ENCODE measurements around the gene ABCF3.
A peak's percentile ranks its signal among the peaks of the same experiment; 100 is the strongest.

Gene ABCF3

DNA sequence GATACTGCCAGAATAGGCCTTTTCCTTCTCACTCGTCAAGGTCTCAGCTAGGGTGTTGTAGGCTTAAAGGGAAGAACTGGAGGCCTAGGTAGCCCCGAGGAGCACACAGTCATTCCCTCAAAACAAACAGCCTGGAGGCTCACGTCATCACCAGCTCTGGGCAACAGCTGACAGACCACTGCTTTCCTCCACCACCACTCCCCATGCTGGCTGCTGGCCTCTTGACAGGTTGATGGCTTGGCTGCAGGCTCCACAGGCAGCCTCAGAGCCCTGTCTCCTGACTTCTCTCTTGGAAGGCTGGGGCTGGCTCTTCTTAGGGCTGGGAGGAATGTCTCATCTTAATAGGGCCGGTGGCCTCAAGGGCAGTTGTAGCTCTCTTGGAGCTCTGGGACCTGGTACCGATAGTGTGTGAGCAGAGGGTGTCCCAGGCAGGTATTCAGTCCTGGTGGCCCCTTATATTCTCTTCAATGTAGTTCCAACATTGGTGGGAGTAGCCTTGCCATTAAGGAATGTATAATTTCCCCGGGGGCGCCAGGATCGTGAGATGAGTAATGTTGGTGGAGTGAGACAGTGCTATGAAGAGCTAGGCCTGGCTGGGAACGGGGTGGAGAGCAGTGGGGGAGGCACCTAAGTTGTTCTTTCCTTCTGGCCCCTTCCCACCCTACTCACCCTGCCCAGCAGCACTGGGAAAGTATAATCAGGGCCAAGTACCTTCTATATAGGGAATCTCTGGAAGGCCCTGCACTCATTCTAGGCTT lies 17.5 kb upstream of the ABCF3 start:
- no peak for DNase-seq

DNA sequence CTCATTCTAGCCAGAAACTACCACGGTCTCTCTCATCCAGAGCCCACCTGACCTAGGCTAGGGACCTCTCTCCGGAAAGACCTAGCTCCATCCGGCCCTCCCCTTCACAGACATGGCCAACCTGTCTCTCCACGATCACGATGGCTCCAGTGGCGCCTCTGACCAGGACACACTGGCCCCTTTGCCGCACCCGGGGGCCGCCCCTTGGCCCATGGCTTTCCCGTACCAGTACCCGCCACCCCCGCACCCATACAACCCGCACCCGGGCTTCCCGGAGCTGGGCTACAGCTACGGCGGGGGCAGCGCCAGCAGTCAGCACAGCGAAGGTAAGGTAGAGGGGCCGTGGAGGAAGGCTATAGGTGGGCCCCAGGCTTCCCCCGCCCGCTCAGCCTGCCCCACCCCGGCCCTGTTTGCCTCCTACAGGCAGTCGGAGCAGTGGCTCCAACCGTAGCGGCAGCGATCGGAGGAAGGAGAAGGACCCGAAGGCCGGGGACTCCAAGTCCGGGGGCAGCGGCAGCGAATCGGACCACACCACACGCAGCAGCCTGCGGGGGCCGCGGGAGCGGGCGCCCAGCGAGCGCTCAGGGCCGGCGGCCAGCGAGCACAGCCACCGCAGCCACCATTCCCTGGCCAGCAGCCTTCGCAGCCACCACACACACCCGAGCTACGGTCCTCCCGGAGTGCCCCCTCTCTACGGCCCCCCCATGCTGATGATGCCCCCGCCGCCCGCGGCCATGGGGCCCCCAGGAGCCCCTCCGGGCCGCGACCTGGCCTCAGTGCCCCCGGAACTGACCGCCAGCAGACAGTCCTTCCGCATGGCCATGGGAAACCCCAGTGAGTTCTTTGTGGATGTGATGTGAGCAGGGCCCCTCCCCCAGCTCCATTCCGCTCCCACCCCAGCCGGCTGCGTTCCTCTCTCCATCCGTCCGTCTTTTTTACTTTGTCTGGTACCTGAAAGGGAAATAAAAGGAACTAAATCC lies 15.8 kb upstream of the ABCF3 start:
- no peak for DNase-seq

DNA sequence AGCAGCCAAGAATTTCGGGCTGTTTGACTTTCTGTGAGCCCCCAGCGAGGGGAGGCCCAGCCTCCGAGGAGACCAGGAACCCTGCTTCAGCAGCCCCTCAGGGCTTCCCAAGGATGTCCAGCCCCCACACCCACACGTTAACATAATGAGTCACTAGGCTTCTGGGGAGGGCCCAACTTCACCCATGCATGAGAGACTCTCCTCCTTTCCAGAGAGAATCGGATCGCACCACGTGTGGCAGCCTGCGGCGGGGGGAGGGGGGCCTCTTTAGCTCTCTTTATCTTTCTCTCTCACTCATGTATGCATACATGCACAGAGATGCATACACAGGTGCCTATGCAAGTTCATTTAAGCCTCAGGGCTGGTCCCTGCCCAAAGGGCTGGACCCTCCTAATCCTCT lies 14.4 kb upstream of the ABCF3 start:
- no peak for DNase-seq

DNA sequence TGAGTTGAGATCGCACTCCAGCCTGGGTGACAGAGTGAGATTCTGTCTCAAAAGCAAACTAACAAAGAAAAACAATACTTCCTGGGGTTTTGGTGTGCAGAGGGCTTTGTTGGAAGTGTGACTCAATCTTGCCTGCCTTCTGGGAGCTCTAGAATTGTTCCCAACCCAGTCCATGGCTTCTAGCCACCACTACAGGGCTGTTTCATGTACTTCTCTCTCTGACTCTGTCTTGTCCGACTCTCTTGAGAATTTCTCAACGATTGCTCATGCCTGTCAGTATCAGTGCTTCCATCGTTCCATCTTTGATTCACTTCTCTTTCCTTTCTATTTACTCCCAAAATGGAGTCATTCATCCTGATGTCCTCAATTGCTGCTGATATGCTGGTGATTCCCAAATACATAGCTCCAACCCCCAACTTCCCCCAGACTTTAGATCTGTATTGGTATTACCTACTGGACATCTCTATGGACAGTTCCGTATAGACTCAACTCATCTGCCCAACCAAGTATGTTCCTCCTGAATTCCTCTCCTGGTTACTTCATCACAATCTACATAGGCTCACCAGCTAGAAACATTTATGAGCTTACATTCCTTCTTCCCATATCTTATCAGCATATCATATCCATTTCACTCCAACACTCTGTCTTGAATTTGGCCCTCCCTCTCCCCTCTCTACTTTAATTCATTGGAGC lies 13.2 kb upstream of the ABCF3 start:
- DNase-seq: no peak

DNA sequence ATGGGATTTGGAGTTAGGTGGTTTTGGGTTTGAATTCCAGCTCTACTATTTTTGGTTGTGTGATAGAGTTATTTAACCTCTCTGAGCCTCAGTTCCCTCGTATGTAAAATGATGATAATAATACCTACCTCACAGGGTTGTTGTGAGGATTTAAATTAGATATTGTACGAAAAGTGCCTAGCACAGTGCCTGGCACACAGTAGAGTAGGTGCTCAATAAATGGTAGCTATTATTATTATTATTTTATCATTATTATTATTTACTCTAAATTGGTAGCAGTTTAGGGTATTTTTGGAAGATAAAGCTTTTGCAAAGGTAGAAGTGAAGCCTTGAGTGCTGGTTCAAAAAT lies 12.7 kb upstream of the ABCF3 start:
- DNase-seq: no peak

DNA sequence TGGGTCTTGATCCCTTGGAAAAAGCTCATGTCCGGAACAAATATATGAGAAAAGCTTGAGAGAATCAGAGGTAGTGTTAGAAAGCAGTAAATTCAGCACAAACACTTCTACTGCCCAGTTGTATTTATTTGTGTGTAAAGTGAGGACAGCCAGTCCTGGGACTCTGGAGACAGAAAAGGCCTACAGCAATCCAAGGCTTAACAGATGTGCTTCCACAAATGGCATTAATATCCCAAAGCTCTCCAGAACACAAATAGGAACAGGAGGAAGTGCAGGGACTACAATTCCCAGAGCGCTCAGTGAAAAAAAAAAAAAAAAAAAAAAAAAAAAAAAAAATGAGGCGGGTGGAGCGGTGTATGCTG lies 11.7 kb upstream of the ABCF3 start:
- DNase-seq: no peak

DNA sequence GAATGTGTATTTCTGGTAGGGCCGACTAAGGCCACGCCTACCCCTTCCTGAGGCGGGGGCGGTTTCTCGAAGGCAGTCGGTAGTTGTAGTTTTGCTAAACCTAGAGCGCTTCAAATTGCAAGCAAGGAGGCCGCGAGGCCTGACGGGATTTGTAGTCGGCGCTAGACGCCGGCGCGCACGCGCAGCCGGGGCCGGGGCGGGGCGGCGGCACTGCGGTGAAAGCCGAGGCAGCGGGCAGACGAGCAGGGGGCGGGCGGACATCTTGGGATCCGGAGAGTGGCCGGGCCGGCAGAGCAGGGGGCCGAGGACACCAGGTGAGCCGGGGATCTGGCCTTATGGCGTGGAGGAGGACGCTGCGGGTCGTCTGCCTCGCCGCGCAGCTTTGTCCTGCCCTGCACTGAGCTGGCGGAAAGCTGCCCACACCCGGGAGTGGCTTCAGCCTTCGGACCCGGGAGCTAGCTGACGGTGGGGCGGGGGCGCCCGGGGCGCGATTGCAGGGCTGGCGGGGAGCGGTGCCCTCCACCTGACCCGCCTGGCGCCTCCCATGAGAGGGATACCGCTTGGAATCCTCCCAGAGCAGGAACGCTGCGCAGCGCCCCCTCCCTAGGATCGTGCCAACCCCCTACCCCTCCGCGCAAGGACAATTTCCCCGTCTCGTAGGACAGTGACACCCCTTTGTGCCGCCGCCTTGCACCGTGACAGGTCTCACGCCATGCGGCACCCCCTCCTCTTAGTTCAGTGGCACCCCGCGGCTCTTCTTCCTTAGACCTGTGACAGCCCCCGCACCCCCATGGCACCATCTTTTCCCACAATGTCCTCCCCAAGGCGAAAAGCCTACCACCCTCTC lies 11.1 kb upstream of the ABCF3 start, which contains the start of gene AP2M1:
TSS of gene AP2M1 (plus strand) at position 210 of the 847 bp plus-strand sequence. CDS start 2,139 bp downstream, outside the sequence.
- peak; percentile 100 for DNase-seq

DNA sequence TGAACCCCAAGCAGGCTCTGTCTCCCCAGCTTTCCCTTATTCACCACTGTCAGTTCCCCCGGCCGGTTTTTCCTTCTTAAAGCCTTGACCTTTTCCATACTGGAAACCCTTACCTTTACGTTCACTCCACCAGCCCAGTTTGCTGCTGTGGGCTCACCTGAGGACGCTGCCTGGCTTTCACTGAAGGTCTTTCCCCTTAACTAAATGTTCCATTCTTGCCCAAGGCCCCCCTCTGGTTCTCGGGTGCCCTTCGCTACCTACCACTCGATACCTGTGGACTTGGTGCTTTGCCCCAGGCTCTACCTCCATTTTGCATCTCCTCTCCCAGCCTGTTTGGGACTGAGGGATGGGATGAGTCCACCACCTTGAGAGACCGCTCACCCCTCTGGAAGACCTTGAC lies 10.5 kb upstream of the ABCF3 start:
- no peak for DNase-seq

DNA sequence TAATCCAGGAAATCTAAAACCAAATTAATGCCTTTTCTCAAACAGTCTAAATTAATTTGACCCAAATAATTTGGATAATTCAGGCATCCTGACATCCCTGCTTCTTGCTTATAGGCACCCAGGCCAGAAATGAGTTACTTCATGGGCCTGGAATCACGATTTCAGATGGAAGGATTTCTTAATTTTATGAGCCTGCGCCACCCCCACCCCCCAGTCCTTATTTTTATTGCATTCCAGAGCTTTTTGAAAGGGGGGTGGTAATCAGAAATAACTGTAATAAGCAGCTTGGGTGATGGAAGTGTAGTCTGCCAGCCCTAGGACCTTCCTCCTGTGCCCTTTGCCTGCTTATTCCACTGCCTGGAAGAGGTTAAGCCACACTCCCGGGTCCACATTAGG lies 10.0 kb upstream of the ABCF3 start:
- no peak for DNase-seq

DNA sequence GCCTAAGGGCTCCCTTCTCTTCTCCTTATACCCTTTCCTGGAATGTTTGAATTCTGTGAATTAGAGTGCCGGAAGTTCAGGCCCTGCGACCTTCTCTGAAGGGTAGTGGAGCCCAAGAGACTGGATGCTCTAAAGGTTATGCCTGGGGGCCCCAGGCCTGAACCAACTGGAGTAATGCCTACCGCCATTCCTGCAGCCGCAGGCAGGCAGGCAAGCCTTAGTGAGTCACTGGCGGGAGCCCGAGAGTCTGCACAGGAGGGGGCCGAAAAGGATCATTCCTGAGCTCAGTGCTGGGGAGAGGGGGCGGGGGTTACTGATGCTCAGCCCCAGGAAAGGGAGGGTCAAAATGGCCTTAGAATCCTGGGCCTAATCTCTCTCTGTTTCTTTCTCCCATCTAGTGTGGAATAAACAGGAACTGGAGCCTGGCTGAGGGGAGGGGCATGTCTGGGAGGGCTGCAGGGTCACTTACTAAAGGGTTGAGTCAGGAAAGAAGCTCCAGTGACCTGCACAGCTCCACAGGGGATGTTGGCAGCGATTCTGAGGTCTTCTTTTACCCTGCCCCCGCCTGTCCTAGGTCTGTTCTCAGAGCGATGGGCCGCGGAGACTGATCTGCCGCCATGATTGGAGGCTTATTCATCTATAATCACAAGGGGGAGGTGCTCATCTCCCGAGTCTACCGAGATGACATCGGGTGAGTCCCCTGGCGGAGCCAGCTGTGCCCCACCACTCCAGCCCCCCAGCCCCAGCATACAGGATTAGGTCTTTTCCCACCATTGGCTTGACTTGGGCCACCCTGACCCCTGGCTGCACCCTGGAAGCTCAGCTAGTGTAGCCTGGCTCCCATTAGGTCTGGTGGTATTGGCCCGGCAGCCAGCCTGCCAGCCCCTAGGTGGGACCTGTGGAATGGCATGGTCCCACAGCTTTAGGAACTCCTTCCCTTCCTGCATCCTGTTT lies 9.3 kb upstream of the ABCF3 start:
- DNase-seq: no peak

DNA sequence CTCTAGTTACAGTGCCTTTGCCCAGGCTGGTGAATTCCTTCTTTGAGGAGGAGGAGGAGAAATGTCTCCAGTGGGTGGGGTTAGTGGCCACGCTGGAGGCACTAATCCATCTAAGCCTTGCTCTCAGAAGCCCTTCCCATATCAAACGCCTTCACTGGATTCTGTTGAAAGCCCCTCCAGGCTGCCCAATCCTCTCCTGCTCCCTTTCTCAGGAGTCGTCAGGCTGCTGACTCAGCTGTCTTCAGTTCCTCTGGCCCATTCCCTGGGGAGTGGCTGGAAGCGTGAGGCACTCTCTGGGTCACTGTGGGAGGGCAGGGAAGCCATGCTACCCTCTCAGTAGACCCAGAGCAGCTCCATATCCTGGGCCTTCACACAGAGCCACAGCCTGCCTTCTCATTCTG lies 8.7 kb upstream of the ABCF3 start:
- no peak for DNase-seq

DNA sequence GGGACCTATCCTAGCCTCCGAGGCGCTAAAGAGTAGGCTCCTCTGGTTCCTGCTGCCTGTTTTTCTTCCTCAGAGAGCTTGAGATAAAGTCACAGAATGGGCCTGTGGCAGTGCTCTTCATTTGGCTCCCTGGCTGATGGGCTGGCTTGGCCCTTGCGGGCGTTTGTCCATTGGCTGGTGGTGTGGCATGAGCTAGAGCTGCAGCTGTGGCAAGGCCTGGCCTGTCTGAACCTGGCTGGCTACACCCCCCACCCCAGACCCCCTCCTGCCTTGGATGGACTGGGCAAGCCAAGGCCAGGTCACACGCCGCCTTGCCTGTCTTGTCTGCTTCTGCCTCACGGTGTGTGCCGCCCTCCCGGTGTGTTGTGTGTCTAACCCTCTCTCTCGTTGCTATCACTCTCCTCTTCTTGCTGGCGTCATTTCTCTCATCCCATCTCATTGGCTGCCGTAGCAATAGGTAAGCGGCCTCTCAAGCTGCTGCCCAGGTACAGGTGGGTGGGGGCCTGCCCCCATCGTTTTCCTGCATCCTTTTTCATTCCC lies 8.2 kb upstream of the ABCF3 start:
- DNase-seq: no peak

DNA sequence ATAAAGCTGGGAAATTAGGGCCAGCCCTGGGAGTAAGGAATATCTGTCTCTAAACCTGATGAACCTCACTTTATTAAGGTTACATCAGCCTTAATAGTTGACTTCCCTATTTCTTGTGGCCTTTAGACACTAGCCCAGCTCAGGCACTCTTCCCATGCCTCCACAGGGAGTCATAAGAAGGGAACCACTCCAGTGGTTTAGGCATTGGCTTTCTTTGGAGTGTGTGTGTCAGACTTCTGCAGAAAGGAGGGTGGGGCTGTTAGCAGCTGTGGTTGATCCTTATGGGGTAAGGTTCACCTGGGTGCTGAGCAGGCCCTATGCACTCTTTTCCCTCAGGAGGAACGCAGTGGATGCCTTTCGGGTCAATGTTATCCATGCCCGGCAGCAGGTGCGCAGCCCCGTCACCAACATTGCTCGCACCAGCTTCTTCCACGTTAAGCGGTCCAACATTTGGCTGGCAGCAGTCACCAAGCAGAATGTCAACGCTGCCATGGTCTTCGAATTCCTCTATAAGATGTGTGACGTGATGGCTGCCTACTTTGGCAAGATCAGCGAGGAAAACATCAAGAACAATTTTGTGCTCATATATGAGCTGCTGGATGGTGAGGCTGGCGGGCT lies 7.4 kb upstream of the ABCF3 start:
- no peak for DNase-seq

DNA sequence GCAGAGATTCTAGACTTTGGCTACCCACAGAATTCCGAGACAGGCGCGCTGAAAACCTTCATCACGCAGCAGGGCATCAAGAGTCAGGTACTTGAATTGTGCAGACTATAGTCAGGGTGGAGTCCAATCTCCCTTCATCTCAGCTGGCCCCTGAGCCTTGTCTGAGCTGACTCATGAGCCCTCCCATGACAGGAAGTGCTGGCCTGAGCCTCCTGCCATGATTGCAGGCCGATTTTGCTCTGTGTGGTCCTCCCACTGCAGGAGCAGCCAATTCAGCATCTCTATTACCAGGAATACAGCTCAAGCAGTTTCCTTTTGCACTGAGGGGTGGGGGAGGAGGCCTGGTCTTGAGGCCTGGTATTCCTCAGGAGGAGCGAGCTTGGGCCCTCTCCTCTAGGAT lies 5.8 kb upstream of the ABCF3 start:
- no peak for DNase-seq

DNA sequence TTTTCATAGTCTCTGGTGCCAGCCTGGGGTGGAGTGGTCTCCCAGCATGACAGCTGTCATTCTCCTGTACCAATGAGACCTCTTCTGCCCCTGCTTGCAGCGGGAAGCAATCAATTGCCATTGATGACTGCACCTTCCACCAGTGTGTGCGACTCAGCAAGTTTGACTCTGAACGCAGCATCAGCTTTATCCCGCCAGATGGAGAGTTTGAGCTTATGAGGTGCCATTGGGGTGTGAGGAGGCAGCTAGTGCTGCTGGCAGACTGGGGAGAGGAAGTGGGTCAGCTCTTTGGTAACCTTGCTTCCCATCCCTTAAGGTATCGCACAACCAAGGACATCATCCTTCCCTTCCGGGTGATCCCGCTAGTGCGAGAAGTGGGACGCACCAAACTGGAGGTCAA lies 4.4 kb upstream of the ABCF3 start:
- DNase-seq: no peak

DNA sequence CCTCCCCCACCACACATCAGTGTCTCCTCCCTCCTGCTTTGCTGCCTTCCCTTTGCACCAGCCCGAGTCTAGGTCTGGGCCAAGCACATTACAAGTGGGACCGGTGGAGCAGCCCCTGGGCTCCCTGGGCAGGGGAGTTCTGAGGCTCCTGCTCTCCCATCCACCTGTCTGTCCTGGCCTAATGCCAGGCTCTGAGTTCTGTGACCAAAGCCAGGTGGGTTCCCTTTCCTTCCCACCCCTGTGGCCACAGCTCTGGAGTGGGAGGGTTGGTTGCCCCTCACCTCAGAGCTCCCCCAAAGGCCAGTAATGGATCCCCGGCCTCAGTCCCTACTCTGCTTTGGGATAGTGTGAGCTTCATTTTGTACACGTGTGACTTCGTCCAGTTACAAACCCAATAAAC lies 2.3 kb upstream of the ABCF3 start:
- DNase-seq: no peak

DNA sequence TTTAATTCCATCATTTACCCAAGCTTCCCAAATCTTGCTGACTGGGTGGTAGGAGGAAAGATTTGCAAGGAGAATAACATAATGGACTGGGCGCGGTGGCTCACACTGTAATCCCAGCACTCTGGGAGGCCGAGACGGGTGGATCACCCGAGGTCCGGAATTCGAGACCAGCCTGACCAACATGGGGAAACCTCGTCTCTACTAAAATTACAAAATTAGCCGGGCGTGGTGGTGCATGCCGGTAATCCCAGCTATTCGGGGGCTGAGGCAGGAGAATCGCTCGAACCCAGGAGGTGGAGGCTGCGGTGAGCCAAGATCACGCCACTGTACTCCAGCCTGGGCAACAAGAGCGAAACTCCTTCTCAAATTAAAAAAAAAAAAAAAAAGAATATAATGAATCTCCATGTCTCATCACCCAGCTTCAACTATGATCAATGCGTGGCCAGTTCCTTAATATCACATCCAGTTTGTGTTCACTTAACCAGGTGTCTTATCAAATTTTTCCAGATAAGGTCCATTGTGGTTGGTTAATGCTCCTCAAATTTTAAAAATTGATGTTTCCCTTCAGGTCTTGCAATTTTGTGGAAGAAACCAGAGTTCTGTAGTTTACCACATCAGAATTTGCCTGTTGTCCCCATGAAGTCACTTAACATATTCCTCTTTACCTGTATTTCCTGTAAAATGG lies 1.3 kb upstream of the ABCF3 start:
- no peak for DNase-seq

DNA sequence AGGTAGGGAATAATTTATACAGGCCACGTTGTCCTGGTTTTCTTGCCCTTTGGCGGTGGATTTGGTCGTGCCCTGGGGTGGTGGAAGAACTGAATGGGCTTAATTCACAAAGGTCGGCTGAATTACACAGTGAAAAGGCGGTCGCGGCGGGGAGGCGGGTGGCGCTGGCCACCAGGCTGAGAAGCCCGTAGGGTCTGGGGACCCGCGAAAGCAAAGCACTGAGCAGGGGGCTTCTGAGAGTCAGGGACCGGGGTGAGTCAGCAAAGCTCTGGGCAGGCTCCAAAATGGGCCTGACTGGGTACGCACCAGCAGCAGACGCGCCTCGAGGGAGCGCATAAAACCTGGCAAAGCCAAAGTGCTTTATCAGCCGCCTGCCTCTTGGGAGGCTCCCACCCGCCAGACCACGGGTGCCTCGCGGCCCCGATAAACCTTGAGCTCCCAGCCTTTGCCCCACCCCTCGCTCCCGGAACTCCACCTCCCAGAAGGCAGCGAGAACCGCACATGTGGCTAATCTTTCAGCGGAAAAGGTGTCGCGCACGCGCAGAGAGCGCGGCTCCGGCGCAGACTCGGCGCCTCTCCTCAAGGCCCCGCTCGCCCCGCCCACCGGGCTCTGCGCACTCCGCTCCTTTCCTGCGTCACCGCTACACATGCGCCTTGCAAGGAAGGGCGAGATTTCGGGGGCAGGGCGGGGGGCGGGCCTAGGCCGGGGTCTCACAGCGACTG lies 377 bp upstream of the ABCF3 start:
- DNase-seq: peak; percentile 100

DNA sequence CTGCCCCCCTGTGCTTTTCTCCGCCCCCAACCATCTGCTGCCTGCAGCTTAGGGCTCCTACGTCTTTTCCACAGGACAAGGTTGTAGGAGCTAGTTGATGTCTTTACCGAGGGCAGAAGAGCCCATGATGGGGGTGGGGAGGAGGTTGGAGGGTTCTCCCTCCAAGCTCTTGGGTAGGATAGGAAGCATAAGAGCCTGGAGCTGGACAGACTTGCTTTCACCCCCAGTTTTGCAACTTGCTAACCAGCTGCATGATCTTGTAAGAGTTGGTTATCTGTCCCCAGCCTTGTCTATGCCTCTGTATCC lies 856 bp downstream of the ABCF3 start:
- no peak for DNase-seq

DNA sequence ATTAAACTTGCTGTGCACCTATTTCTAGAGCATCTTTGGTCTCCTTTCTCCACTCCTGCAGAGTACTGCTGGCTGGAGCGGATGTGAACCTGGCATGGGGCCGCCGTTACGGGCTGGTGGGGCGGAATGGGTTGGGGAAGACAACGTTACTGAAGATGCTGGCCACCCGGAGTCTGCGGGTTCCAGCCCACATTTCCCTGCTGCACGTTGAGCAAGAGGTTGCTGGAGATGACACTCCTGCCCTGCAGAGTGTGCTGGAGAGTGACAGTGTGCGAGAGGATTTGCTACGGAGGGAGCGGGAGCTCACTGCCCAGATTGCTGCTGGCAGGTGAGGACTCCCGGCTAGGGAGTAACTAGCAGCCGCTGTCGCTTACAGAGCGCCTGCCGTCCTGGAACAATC lies 2.1 kb downstream of the ABCF3 start:
- DNase-seq: no peak

All from NCI-H345 (cell line).